DMS153 treated with DMSO at 0.1 percent for 48 hours (cell line): ENCODE results near the gene SENP6.
"Not testable (repeated sequence)": the region's sequence is repeated elsewhere in the genome, so short reads cannot be mapped to it uniquely, and the experiment has no call there.

Source experiments
- DNase-seq: peaks from one replicate; lab custom pipeline; 2025; ENCODE audit not compliant: unreplicated experiment; lab: John Stamatoyannopoulos, UW

SENP6 gene

DNA sequence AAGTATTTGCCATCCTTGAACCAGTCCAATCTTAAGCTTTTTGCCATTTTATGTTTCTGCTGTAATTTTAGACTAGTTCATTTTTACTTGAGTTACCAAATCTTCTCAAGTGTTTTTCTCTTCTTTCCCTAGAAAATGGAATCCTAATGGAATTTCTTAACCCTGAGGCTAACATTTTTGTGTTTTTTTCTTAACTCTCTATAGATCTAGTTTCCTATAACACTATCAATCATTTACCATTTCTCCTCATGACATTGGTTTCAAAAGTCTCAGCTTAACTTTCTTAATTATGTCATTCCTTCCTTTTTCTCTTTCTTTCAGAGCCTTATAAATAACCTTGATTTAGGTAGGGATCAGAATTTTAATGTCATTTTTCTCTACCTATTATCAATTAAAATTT is 54.8 kb downstream of the SENP6 start:
- DNase-seq = no peak

DNA sequence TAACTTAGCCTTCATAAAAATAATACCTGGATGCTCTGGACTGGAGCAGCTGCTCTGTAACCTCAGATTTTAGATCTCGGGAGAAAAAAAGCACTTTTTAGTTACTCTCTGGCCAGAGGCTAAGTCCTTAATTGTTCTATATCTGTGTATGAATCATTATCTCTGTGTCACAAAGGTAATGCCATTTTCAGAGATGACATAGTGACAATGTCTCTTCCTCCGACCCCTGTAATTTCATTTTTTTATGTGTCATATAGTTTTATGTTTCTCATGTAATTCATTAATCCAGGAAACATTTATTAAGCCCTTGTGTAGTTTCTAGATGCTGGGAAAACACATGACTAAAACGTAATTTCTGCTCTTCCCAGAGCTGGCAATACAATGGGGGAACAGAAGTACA is 55.6 kb downstream of the SENP6 start:
- no peak for DNase-seq

DNA sequence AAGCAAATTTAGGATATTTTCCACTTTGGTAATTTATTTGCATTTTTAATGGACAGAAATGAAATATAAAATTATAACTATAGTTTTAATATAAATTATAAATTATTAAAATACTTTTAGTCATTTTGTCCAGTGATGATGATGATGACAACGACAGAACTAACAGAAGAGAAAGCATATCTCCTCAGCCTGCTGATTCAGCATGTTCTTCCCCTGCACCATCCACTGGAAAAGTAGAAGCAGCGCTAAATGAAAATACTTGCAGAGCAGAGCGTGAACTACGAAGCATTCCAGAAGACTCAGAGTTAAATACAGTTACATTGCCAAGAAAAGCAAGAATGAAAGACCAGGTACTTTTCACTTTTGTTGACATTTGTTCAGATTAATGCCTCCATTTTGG is 64.9 kb downstream of the SENP6 start:
- DNase-seq = no peak

DNA sequence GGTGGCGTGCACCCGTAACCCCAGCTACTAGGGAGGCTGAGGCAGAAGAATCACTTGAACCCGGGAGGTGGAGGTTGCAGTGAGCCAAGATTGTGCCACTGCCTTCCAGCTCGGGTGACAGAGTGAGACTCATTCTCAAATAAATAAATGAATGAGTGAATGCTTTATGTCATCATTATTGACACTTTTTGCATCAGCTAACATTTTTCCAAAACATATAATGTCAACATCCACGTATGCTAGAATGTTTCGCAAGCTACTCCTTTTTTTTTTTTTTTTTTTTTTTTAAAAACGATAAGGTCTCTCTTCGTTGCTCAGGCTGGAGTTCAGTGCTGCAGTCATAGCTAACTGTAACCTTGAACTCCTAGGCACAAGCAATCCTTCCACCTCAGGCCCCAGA is 72.2 kb downstream of the SENP6 start:
- no peak for DNase-seq

DNA sequence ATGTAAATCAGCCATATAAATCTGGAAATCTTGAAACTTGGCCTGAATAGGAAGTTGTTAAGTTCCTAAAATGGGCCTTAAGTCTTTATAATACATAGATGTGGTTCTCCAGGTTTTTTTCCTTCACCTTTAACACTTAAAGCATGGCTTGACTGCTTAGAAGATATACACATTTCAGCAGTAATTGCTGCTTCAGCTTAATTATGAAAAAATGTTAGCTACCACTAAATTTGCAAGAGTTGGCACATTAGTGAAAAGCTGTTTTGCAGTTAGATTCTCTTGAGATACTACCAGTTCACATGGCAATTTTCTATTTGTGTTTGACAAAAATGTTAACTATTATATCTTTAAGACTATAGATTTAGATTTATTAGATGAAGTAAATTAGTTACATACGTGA is 74.7 kb downstream of the SENP6 start:
- no peak for DNase-seq

DNA sequence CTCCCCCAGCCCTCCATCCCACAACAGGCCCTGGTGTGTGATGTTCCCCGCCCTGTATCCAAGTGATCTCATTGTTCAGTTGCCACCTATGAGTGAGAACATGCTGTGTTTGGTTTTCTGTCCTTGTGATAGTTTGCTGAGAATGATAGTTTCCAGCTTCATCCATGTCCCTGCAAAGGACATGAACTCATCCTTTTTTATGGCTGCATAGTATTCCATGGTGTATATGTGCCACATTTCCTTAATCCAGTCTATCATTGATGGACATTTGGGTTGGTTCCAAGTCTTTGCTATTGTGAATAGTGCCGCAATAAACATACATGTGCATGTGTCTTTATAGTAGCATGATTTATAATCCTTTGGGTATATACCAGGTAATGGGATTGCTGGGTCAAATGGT is 80.9 kb downstream of the SENP6 start:
- DNase-seq = not testable (repeated sequence)

DNA sequence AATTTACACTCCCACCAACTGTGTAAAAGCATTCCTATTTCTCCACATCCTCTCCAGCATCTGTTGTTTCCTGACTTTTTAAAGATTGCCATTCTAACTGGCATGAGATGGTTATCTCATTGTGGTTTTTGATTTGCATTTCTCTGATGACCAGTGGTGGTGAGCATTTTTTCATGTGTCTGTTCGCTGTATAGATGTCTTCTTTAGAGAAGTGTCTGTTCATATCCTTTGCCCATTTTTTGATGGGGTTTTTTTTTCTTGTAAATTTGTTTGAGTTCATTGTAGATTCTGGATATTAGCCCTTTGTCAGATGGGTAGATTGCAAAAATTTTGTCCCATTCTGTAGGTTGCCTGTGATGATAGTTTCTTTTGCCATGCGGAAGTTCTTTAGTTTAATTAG is 81.3 kb downstream of the SENP6 start:
- not testable (repeated sequence) for DNase-seq

DNA sequence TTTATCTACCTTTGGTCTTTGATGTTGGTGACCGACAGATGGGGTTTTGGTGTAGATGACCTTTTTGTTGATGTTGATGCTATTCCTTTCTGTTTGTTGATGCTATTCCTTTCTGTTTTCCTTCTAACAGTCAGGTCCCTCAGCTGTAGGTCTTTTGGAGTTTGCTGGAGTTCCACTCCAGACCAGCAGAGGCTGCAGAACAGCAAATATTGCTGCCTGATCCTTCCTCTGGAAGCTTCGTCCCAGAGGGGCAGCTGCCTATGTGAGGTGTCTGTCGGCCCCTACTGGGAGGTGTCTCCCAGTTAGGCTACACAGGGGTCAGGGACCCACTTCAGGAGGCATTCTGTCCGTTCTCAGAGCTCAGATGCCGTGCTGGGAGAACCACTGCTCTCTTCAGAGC is 85.9 kb downstream of the SENP6 start:
- DNase-seq = not testable (repeated sequence)

DNA sequence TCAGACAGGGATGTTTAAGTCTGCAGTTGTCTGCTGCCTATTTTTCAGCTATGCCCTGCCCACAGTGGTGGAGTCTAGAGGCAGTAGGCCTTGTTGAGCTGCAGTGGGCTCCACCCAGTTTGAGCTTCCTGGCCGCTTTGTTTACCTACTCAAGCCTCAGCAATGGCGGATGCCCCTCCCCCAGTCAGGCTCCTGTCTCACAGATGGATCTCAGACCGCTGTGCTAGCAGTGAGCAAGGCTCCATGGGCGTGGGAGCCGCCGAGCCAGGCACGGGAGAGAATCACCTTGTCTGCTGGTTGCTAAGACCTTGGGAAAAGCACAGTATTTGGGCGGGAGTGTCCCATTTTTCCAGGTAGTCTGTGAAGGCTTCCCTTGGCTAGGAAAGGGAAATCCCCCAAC is 86.3 kb downstream of the SENP6 start:
- not testable (repeated sequence) for DNase-seq

DNA sequence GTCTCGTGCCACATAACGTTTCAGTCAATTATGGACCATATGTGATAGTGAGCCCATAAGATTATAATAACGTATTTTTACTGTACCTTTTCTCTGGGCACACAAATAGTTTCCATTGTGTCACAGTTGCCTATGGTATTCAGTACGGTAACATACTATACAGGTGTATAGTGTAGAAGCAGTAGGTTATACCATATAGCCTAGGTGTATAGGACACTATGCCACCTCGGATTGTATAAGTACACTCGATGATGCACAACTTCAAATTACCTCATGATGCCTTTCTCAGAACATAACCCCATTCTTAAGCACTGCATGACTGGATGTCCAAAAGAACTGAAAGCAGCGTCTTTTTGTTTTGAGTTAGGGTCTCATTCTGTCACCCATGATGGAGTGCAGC is 87.9 kb downstream of the SENP6 start:
- DNase-seq = no peak

DNA sequence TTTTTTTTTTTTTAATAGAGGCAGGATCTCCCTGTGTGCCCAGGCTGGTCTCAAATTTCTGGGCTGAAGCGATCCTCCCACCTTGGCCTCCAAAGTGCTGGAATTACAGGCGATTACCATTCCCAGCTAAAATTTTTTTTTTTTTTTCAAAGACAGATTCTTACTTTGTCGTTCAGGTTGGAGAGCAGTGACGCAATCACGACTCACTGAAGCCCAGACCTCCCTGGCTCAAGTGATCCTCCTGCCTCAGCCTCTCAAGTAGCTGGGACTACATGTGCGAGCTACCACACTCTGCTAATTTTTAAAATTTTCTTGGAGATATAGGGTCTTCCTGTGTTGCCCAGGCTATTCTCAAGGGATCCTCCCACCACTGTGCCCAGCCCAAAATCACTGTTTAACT is 89.3 kb downstream of the SENP6 start:
- DNase-seq = no peak

DNA sequence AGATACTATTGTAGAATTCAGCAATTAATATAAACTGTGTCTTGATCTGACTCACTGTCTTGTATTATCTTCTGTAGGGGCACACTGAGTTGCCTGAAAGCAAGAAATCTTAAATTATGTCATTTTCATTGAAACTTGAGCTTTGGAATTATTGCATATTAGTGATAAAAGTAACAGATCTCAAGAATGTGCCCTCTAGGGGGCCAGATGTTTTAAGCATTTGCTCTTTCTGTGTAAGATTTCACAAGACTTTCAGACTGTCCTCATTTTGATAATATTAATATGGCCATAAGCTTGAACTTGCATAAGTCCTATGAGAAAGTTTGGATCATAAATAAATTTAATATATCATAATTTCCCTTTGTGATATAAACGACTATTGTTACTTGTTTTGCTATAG is 91.9 kb downstream of the SENP6 start:
- DNase-seq = no peak

DNA sequence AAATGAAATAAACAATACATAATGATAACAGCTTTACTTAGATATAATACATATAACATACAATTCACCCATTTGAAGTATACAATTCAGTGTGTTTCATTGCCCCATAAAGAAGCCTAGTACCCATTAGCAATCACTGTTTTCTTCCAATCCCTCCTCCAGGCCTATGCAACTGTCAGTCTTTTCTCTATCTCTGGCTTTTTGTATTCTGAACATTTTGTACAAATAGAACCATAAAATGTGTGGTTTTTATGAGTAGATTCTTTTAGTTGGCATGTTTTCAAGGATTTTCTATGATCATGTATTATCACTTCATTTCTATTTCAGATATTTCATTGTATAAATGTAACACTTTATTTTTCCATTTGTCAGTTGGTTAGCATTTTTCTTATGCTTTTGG is 92.7 kb downstream of the SENP6 start:
- DNase-seq = no peak

DNA sequence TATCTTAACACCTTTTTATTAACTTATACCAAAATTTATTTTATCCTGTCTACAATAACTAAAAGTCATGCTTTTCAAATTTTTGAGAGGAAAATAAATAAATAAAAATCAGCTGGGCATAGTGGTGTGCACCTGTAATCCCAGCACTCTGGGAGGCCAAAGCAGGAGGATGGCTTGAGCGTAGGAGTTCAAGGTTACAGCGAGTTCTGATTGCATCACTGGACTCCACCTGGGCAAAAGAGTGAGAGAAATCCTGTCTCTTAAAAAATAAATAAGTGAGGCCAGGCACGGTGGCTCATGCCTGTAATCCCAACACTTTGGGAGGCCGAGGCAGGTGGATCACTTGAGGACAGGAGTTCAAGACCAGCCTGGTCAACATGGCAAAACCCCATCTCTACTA is 106.7 kb downstream of the SENP6 start:
- DNase-seq = not testable (repeated sequence)

DNA sequence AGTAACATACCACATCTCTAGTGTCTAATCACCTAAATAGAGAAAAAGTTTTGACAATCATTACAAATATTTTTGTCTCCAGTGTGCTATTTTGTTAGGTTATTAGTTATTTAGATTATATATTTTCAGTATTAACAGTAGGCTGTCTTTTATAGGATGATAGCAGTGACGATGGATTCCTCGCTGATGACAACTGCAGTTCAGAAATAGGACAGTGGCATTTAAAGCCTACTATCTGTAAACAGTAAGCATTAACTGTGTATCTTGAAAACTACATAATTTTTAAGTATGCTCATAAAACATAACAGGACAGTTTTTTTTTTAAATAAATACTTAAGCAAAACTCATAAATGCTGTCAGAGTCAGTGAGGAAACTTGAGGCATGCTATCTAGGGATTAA is 109.5 kb downstream of the SENP6 start:
- DNase-seq = no peak

DNA sequence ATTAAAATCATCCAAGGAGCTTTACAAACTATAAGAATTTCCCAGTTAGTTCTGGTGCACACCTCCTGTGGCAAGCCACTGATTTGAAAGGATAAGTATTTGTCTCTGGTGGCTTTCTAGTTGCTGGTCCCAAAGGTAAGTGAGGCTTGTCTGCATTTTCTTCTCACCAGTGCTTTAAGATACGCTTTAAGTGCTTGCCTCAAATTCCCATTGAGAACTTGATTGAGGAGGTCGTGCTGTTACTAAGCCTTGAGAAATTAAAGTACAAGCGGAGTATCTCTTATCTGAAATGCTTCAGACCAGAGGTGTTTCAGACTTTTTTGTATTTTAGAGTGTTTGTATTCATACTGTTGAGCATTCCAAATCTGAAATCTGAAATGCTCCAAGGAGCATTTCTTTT is 117.5 kb downstream of the SENP6 start:
- DNase-seq = no peak

DNA sequence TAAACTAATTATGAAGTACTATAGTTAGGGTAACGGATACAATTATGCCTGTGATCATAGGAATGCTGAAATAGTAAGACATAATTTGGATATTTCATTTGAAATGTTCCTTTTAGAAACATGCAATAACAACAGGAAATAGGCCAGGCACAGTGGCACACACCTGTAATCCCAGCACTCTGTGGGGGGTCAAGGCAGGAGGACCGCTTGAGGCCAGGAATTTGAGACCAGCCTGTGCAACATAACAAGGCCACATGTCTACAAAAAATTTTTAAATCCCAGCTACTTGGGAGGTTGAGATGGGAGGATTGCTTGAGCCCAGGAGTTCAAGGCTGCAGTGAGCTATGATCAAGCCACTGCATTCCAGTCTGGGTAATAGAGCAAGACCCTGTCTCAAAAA is 121.7 kb downstream of the SENP6 start:
- no peak for DNase-seq

DNA sequence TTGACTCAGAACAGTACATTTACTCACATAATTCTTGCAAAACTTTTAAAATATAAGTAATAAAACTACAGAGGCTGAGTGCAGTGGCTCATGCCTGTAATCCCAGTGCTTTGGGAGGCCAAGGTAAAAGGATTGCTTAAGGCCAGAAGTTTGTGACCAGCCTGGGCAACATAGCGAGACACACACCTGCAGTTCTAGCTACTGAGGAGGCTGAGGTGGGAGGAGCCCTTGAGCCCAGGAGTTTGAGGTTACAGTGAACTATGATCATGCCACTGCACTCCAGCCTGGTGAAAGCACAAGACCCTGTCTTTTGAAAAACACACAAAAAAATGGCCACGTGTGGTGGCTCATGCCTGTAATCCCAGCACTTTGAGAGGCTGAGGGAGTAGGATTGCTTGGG is 125.5 kb downstream of the SENP6 start:
- DNase-seq = no peak

DNA sequence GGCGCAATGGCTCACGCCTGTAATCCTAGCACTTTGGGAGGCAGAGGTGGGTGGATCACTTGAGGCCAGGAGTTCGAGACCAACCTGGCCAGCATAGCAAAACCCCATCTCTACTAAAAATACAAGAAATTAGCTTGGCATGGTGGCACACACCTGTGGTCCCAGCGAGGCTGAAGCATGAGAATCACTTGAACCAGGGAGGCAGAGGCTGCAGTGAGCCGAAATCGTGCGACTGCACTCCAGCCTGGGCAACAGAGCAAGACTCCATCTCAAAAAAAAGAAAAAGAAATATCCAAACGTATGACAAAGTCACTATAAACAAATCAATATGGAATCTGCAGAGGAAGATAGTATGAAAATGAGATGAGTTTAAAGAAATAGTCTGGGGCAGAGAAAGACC is 129.3 kb downstream of the SENP6 start:
- not testable (repeated sequence) for DNase-seq

DNA sequence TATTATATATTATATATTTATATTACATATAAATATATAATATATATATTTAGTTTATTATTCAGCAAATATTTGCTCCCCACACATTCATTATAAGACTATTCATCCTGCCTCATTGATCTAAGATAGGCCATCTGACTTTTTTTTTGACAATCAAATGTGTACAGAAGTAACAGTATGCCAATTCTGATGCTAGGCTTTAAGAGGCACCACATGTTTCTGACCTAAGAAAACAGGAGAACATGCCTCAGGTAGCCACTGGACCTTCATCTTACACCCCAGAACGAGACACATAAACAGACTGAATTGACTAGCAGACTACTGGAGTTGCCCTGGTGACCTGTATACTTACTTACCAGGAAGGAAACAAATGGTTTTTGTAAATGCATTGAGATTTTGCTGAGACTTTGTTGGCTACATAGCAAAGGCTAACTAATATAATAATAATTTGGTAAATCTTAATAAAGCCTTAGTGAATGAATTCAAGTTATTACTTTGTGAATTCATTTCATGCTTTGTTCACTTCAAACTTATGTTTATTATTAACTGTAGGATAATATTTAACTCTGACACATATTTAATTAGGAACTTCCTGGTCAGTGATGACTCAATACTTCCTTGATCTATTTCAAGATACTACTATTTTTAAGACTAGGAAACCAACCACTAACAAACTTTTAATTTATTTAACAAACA is 134.0 kb downstream of the SENP6 start:
- DNase-seq = no peak

DNA sequence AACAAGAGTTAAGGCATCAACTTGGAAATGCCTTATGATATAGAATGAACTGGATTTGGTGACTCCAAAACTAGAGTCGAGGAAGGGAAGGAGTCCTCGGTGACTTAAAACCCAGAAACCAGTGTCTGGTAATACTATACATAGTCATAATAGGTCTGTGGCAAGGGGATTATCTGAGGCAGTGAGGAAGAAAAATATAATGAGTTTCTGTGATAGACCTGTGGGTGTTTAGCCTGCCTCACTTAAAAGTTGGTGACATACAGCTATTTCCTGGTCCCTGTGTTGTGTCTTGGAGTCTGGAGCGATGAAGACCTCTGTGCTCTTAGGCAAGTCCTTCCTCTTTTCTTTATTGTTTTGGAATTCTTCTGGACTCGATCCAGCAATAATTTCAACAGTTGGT is 142.3 kb downstream of the SENP6 start:
- no peak for DNase-seq

DNA sequence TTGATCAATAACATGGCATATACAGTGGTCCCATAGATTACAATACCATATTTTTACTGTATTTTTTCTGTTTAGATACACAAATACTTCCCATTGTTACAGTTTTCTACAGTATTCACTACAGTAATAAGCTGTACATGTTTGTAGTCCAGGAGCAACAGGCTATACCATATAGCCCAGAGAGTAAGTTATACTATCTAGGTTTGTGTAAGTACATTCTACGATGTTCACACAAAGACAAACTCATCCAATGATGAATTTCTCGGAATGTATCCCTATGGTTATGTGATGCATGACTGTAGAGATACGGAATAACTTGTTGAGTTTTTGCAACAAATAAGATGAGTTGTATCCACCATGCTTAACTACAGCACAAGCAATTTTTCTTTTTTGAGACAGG is 143.7 kb downstream of the SENP6 start:
- DNase-seq = no peak

DNA sequence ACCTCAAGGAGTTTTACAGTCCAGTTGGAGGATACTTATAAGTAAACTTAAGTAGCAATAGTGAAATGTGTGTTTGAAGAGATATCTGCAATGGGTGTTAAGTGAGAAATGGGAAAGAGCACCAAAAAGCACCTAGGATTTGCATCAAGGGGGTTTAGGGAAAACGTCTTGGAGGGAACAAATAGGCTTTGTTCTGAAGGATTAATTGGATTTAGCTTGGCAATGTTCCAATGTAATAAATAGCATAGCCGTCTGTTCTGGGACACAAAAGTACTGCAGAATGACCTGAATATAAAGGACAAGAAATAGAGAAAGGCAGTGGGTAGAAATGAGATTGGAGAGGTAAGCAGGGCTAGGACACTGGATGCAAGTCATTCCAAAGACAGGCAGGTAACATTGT is 144.5 kb downstream of the SENP6 start:
- DNase-seq = no peak
